K562 (cell line): ENCODE measurements around the gene KMT2D. TPM values are rescaled to one million over a fixed set of nuclear protein-coding genes. Genes with fewer than 3 reads are reported as not detected.

Experiments
- ATAC-seq: fragments of 200-7000 bp; cut with Tn5 transposase; 3 replicates; pipeline ENCODE4 v1.9.1; 2020; ENCODE audit warnings: moderate library complexity
- BruUV-seq: library from RNA; stranded (reverse); fragments of 400-500 nt; replicated peaks from 2 replicates; lab custom pipeline; 2021; lab: Mats Ljungman, UMichigan
- CTCF ChIA-PET: fragments of 300-600 bp; formaldehyde crosslinking; extraction: SDS; loops from one replicate; lab custom pipeline; 2021; ENCODE audit warnings: low intra/inter-chr PET ratio; lab: Yijun Ruan, JAX
- POLR2A ChIA-PET: fragments of 300-600, 350-650 bp; sonication (Branson Sonifier 250); formaldehyde crosslinking; extraction: SDS; loops from one replicate; lab custom pipeline; 2021; ENCODE audit warnings: antibody characterized with exemption, inconsistent platforms; lab: Yijun Ruan, JAX
- DNase-seq, 4 experiments: peaks; one replicate each; pipeline versions ENCODE4 v3.0.0 to v3.0.0-alpha.2; 2011 to 2018; ENCODE audit warnings: low spot score in 3 of 4, mixed read lengths in 3 of 4; ENCODE audit errors: extremely low read depth in 1 of 4
- FAIRE-seq: peaks from 2 replicates; lab custom pipeline; 2011; peaks lifted over from hg19 to GRCh38; lab: Jason Lieb, UNC
- H2AFZ ChIP-seq: 2 replicates; pipeline ENCODE4 v1.6.0; 2011; ENCODE audit warnings: low read depth, low read length, control low read depth, inconsistent platforms
- H3K27ac ChIP-seq: fragments of 200-600 bp; 3 replicates; pipeline ENCODE4 v1.8.0; 2011; ENCODE audit warnings: low read depth, mild to moderate bottlenecking, control low read depth, inconsistent platforms, low read length, moderate library complexity, mixed read lengths; ENCODE audit errors: extremely low read depth
- H3K27me3 ChIP-seq, 2 experiments: fragments of 300-600 bp in 1 of 2; 2 replicates in 1 of 2; 3 replicates in 1 of 2; pipeline versions ENCODE4 v1.6.0 to v1.8.0; 2011; ENCODE audit warnings: inconsistent platforms in 2 of 2, low read length in 2 of 2, mild to moderate bottlenecking in 1 of 2, mixed read lengths in 1 of 2, moderate library complexity in 1 of 2; ENCODE audit not compliant: control insufficient read depth in 2 of 2, insufficient read depth in 2 of 2
- H3K36me3 ChIP-seq: fragments of 300-600 bp; 3 replicates; pipeline ENCODE4 v1.8.0; 2011; ENCODE audit warnings: mild to moderate bottlenecking, low read length, inconsistent platforms; ENCODE audit not compliant: control insufficient read depth, insufficient read depth
- H3K4me1 ChIP-seq, 2 experiments: fragments of 200-600 bp in 1 of 2; replicated peaks in 1 of 2; 2 replicates in 1 of 2; 3 replicates in 1 of 2; pipeline versions ENCODE4 v1.5.1 to v1.8.0; 2011; ENCODE audit warnings: inconsistent platforms in 2 of 2, low read length in 2 of 2, mild to moderate bottlenecking in 1 of 2, mixed read lengths in 1 of 2, moderate library complexity in 1 of 2; ENCODE audit not compliant: control insufficient read depth in 2 of 2, insufficient read depth in 2 of 2
- H3K4me2 ChIP-seq: 2 replicates; pipeline ENCODE4 v1.6.1; 2011; ENCODE audit warnings: low read length, control low read depth, inconsistent platforms, mixed read lengths; ENCODE audit not compliant: insufficient read depth
- H3K4me3 ChIP-seq: fragments of 200-600 bp; sonication (generic), shearing (Covaris generic); 2 replicates; pipeline ENCODE4 v1.5.1; 2016; ENCODE audit warnings: control low read depth, inconsistent platforms
- H3K79me2 ChIP-seq: fragments of 200-600 bp; 3 replicates; pipeline ENCODE4 v1.8.0; 2011; ENCODE audit warnings: low read length, inconsistent platforms; ENCODE audit not compliant: control insufficient read depth, insufficient read depth
- H3K9ac ChIP-seq, 2 experiments: 2 replicates each; pipeline versions ENCODE4 v1.6.0 to v1.6.1; 2011; ENCODE audit warnings: low read depth in 2 of 2, low read length in 2 of 2, control low read depth in 1 of 2, inconsistent platforms in 1 of 2, mild to moderate bottlenecking in 1 of 2, mixed read lengths in 1 of 2; ENCODE audit not compliant: insufficient read depth in 1 of 2
- H3K9me1 ChIP-seq: one replicate; pipeline ENCODE4 v1.6.0; 2011; ENCODE audit warnings: inconsistent platforms, mild to moderate bottlenecking, low read length, moderate library complexity; ENCODE audit not compliant: control insufficient read depth, insufficient read depth
- H3K9me3 ChIP-seq: replicated peaks from 2 replicates; pipeline ENCODE4 v1.5.1; 2011; ENCODE audit warnings: low read depth, low read length, inconsistent platforms; ENCODE audit not compliant: control insufficient read depth, insufficient read depth
- H4K20me1 ChIP-seq: replicated peaks from 2 replicates; pipeline ENCODE4 v1.6.1; 2011; ENCODE audit warnings: low read length, inconsistent platforms, mixed read lengths; ENCODE audit not compliant: control insufficient read depth, insufficient read depth
- CGGBP1 ChIP-seq: fragments of 250-450 bp; sonication (Bioruptor Pico); IDR thresholded peaks from 2 replicates; pipeline ENCODE4 v1.9.0; 2021; ENCODE audit warnings: mild to moderate bottlenecking
- HNRNPL ChIP-seq: fragments of 200-400 bp; formaldehyde crosslinking; IDR thresholded peaks from 2 replicates; pipeline ENCODE4 v1.6.1; 2017; ENCODE audit warnings: low read depth, mild to moderate bottlenecking, low read length
- KDM1A ChIP-seq, 2 experiments: fragments of 450-650 bp; IDR thresholded peaks; 2 replicates each; pipeline ENCODE4 v1.6.1; 2016; ENCODE audit warnings: mild to moderate bottlenecking in 2 of 2
- NCOA1 ChIP-seq: fragments of 450-650 bp; IDR thresholded peaks from 2 replicates; pipeline ENCODE4 v1.6.1; 2016; ENCODE audit warnings: low read depth
- NFIC ChIP-seq: fragments of 450-650 bp; IDR thresholded peaks from 2 replicates; pipeline ENCODE4 v1.6.1; 2017; ENCODE audit warnings: mild to moderate bottlenecking, inconsistent platforms
- RBFOX2 ChIP-seq: fragments of 200-400 bp; formaldehyde crosslinking; IDR thresholded peaks from 2 replicates; pipeline ENCODE4 v1.6.1; 2017; ENCODE audit warnings: low read depth, mild to moderate bottlenecking, low read length, moderate library complexity
- SREBF2 ChIP-seq: sonication (generic); formaldehyde crosslinking; IDR thresholded peaks from 2 replicates; pipeline ENCODE4 v1.4.0; 2020; ENCODE audit warnings: mild to moderate bottlenecking, missing genetic modification reagents
- in situ Hi-C: fragments of 300-500 bp; cut with MboI; formaldehyde crosslinking; loops from 4 replicates; pipeline ENCODE4 v1.15.0; 2018; ENCODE audit warnings: inconsistent platforms, mixed read lengths
- intact Hi-C: fragments of 100-400 bp; cut with micrococcal nuclease; formaldehyde crosslinking; loops from 2 replicates; pipeline ENCODE4 v1.14.2; 2022
- polyA plus RNA-seq, 8 experiments: library from polyadenylated mRNA; depleted of rRNA in 4 of 8; stranded (reverse) in 5 of 8; unstranded in 3 of 8; fragments of >200 nt; fragmentation: Nextera tagmentation in 2 of 8; fragmentation: Illumina TruSeq in 1 of 8; extraction: Ambion mirVana in 2 of 8; extraction: Trizol in 1 of 8; gene quantifications; 2 replicates each; pipeline versions ENCODE4 v1.2.1 to v1.2.3, GENCODE V29; 2011 to 2014; ENCODE audit warnings: inconsistent platforms in 1 of 8, missing spikeins in 1 of 8
- total RNA-seq, 7 experiments: library from RNA; depleted of rRNA in 6 of 7; stranded (reverse); fragments of >200 nt in 6 of 7; fragmentation: Illumina TruSeq in 2 of 7; extraction: Trizol in 2 of 7; gene quantifications; 2 replicates each; pipeline versions ENCODE4 v1.2.1 to v1.2.3, GENCODE V29; 2011 to 2021; ENCODE audit warnings: low replicate concordance in 1 of 7
- TF ChIP-seq, protein P1 (sequence below), 2 experiments: fragments of 250-450 bp in 1 of 2; fragments of 450-650 bp in 1 of 2; sonication (Bioruptor Pico) in 1 of 2; IDR thresholded peaks; 2 replicates each; pipeline versions ENCODE4 v1.6.1 to v1.8.0; 2016 to 2021; ENCODE audit warnings: mild to moderate bottlenecking in 2 of 2, moderate library complexity in 2 of 2, missing compliant biosample characterization in 1 of 2, missing genetic modification characterization in 1 of 2

KMT2D gene
- total and polyA plus RNA-seq, 9 of the 15 experiments (the other 6 are each of a cell fraction or from before 2014, with no cell fraction given): 0.22 to 93.7 (median 13.7) TPM

DNA sequence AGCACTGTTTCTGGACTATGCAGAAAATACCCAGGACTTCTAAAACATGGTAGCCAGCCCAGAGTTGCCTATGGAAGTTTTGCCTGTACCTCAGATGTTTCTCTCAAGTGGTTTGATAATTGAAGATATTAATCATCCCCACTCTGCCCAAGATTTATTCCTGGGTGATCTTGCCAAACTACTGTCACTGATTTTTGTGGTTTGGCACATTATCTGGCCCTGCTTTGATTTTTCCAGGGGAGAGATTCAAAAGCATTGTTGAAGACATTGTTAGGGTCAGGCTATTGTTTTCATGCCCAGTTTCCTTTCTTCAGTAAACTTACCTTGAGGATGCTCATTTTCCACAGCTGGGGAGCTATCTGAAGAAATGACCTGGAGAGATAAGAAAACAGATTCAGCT is 47.9 kb downstream of the KMT2D start:
- BruUV-seq: no TSS peak
- Histone ChIP-seq H3K79me2 (peaks cover 23% of the 10 kb centered on the region), H3K4me3 (no peak overlapping the region), H4K20me1 (0 out of 2 replicates have a peak, but pooled peaks cover 3% of the 10 kb centered on the region), H3K4me2 (no peak overlapping the region), H3K9me3 (no peaks in the 10 kb centered on the region), H3K36me3 (peaks cover 36% of the 10 kb centered on the region), H2AFZ (no peak overlapping the region), H3K4me1 (peaks cover 17 to 28% of the 10 kb centered on the region in 2 experiments; a peak in 4 of 5 replicates), H3K27me3 (no peaks in the 10 kb centered on the region), H3K9me1 (no peaks in the 10 kb centered on the region), H3K9ac (no peak overlapping the region), H3K27ac (no peak overlapping the region)
- FAIRE-seq (no peak), ATAC-seq (no peak), DNase-seq (no peak)
- CTCF ChIA-PET: no interaction called here
- intact Hi-C loops: no loop called here
- TF ChIP-seq, protein P1, sequence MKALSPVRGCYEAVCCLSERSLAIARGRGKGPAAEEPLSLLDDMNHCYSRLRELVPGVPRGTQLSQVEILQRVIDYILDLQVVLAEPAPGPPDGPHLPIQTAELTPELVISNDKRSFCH (CRISPR knock-in tag; IDR thresholded peaks at IDR 0.05): no peak
- TF ChIP-seq, protein P1 (tag; IDR thresholded peaks at IDR 0.05): no peak
- TF ChIP-seq NFIC: peak; percentile 16; the same call in 1 of the 2 replicates
- no peak for TF ChIP-seq CGGBP1
- TF ChIP-seq KDM1A (IDR thresholded peaks at IDR 0.05): peak; percentile 89 to 90
- TF ChIP-seq HNRNPL: no peak
- TF ChIP-seq SREBF2 (CRISPR knock-in tag): no peak
- TF ChIP-seq NCOA1: no peak
- no peak for TF ChIP-seq RBFOX2
- POLR2A ChIA-PET: interaction anchor here (0.7 to 4.1 kb wide), 2 partner anchors 12 to 366 kb away, joined by 3 to 17 read pairs; no protein-coding TSS in a partner anchor
- in situ Hi-C loops: no loop called here

Other genes starting within 250 kb of the KMT2D start
Only the 7 nearest of the 16 such genes appear.
- not detected in 2 replicates for gene WNT1, start 82.5 kb downstream of the KMT2D start, total RNA-seq (2014; rRNA removed)
- not detected in 2 replicates for gene WNT1, start 82.5 kb downstream of the KMT2D start, total RNA-seq (2014; rRNA removed; fragmentation: Illumina TruSeq; extraction: Trizol)
- not detected in 2 replicates for gene WNT1, start 82.5 kb downstream of the KMT2D start, total RNA-seq (2015; rRNA removed; fragmentation: Illumina TruSeq; extraction: Trizol)
- not detected in 2 replicates for gene WNT1, start 82.5 kb downstream of the KMT2D start, total RNA-seq (2021)
- not detected in 2 replicates for gene WNT1, start 82.5 kb downstream of the KMT2D start, polyA plus RNA-seq (2011; rRNA removed)
- gene WNT1, start 82.5 kb downstream of the KMT2D start, polyA plus RNA-seq (2014; fragmentation: Illumina TruSeq; extraction: Trizol): not detected in 2 replicates
- not detected for gene WNT1, start 82.5 kb downstream of the KMT2D start, polyA plus RNA-seq (2014; fragmentation: Nextera tagmentation; extraction: Ambion mirVana)
- 0.38 TPM in 1 of 2 replicates, not detected in the other for gene WNT1, start 82.5 kb downstream of the KMT2D start, polyA plus RNA-seq (2014; rRNA removed)
- 2.5 and 3.6 TPM in 2 replicates for gene DDN, start 61.4 kb downstream of the KMT2D start, total RNA-seq (2014; rRNA removed)
- 0.99 and 1.4 TPM in 2 replicates for gene DDN, start 61.4 kb downstream of the KMT2D start, total RNA-seq (2014; rRNA removed; fragmentation: Illumina TruSeq; extraction: Trizol)
- 2.3 and 2.5 TPM in 2 replicates for gene DDN, start 61.4 kb downstream of the KMT2D start, total RNA-seq (2015; rRNA removed; fragmentation: Illumina TruSeq; extraction: Trizol)
- 3.4 and 3.6 TPM in 2 replicates for gene DDN, start 61.4 kb downstream of the KMT2D start, total RNA-seq (2021)
- gene DDN, start 61.4 kb downstream of the KMT2D start, polyA plus RNA-seq (2011; rRNA removed): 0.31 and 0.42 TPM in 2 replicates
- 1.6 and 1.9 TPM in 2 replicates for gene DDN, start 61.4 kb downstream of the KMT2D start, polyA plus RNA-seq (2014; fragmentation: Illumina TruSeq; extraction: Trizol)
- gene DDN, start 61.4 kb downstream of the KMT2D start, polyA plus RNA-seq (2014; fragmentation: Nextera tagmentation; extraction: Ambion mirVana): under 1 TPM; 0.03 to 0.13 TPM
- gene DDN, start 61.4 kb downstream of the KMT2D start, polyA plus RNA-seq (2014; rRNA removed): 2.2 and 2.4 TPM in 2 replicates
- gene PRKAG1, start 42.0 kb downstream of the KMT2D start, total RNA-seq (2014; rRNA removed): 51.1 and 51.6 TPM in 2 replicates
- gene PRKAG1, start 42.0 kb downstream of the KMT2D start, total RNA-seq (2014; rRNA removed; fragmentation: Illumina TruSeq; extraction: Trizol): 79.1 and 86.8 TPM in 2 replicates
- 74.0 and 75.0 TPM in 2 replicates for gene PRKAG1, start 42.0 kb downstream of the KMT2D start, total RNA-seq (2015; rRNA removed; fragmentation: Illumina TruSeq; extraction: Trizol)
- 49.3 and 51.9 TPM in 2 replicates for gene PRKAG1, start 42.0 kb downstream of the KMT2D start, total RNA-seq (2021)
- 109 TPM in 2 replicates for gene PRKAG1, start 42.0 kb downstream of the KMT2D start, polyA plus RNA-seq (2011; rRNA removed)
- 95.8 and 108 TPM in 2 replicates for gene PRKAG1, start 42.0 kb downstream of the KMT2D start, polyA plus RNA-seq (2014; fragmentation: Illumina TruSeq; extraction: Trizol)
- 100 to 1,000 TPM in 1 of 2 experiments, 10 to 100 TPM in 1; 82.7 to 126 TPM for gene PRKAG1, start 42.0 kb downstream of the KMT2D start, polyA plus RNA-seq (2014; fragmentation: Nextera tagmentation; extraction: Ambion mirVana)
- 59.7 and 64.5 TPM in 2 replicates for gene PRKAG1, start 42.0 kb downstream of the KMT2D start, polyA plus RNA-seq (2014; rRNA removed)
- 6.8 and 7.2 TPM in 2 replicates for gene RHEBL1, start 9.2 kb upstream of the KMT2D start, total RNA-seq (2014; rRNA removed)
- gene RHEBL1, start 9.2 kb upstream of the KMT2D start, total RNA-seq (2014; rRNA removed; fragmentation: Illumina TruSeq; extraction: Trizol): 8.2 and 8.5 TPM in 2 replicates
- gene RHEBL1, start 9.2 kb upstream of the KMT2D start, total RNA-seq (2015; rRNA removed; fragmentation: Illumina TruSeq; extraction: Trizol): 4.0 and 4.3 TPM in 2 replicates
- gene RHEBL1, start 9.2 kb upstream of the KMT2D start, total RNA-seq (2021): 7.7 and 8.8 TPM in 2 replicates
- gene RHEBL1, start 9.2 kb upstream of the KMT2D start, polyA plus RNA-seq (2011; rRNA removed): 8.1 and 10.4 TPM in 2 replicates
- gene RHEBL1, start 9.2 kb upstream of the KMT2D start, polyA plus RNA-seq (2014; fragmentation: Illumina TruSeq; extraction: Trizol): 7.0 and 9.7 TPM in 2 replicates
- gene RHEBL1, start 9.2 kb upstream of the KMT2D start, polyA plus RNA-seq (2014; fragmentation: Nextera tagmentation; extraction: Ambion mirVana): 10 to 100 TPM; 27.4 to 36.1 TPM
- gene RHEBL1, start 9.2 kb upstream of the KMT2D start, polyA plus RNA-seq (2014; rRNA removed): 10.0 and 14.4 TPM in 2 replicates
- 1.7 and 2.6 TPM in 2 replicates for gene DHH, start 34.0 kb upstream of the KMT2D start, total RNA-seq (2014; rRNA removed)
- gene DHH, start 34.0 kb upstream of the KMT2D start, total RNA-seq (2014; rRNA removed; fragmentation: Illumina TruSeq; extraction: Trizol): 0.40 and 0.45 TPM in 2 replicates
- gene DHH, start 34.0 kb upstream of the KMT2D start, total RNA-seq (2015; rRNA removed; fragmentation: Illumina TruSeq; extraction: Trizol): 1.1 and 1.2 TPM in 2 replicates
- 2.2 and 2.3 TPM in 2 replicates for gene DHH, start 34.0 kb upstream of the KMT2D start, total RNA-seq (2021)
- gene DHH, start 34.0 kb upstream of the KMT2D start, polyA plus RNA-seq (2011; rRNA removed): 0.29 and 2.4 TPM in 2 replicates
- 0.54 and 0.60 TPM in 2 replicates for gene DHH, start 34.0 kb upstream of the KMT2D start, polyA plus RNA-seq (2014; fragmentation: Illumina TruSeq; extraction: Trizol)
- under 1 TPM; 0.07 to 0.11 TPM for gene DHH, start 34.0 kb upstream of the KMT2D start, polyA plus RNA-seq (2014; fragmentation: Nextera tagmentation; extraction: Ambion mirVana)
- 1.8 and 2.4 TPM in 2 replicates for gene DHH, start 34.0 kb upstream of the KMT2D start, polyA plus RNA-seq (2014; rRNA removed)
- 31.6 and 32.1 TPM in 2 replicates for gene LMBR1L, start 50.1 kb upstream of the KMT2D start, total RNA-seq (2014; rRNA removed)
- 25.7 and 26.3 TPM in 2 replicates for gene LMBR1L, start 50.1 kb upstream of the KMT2D start, total RNA-seq (2014; rRNA removed; fragmentation: Illumina TruSeq; extraction: Trizol)
- gene LMBR1L, start 50.1 kb upstream of the KMT2D start, total RNA-seq (2015; rRNA removed; fragmentation: Illumina TruSeq; extraction: Trizol): 26.9 and 27.8 TPM in 2 replicates
- 49.5 and 52.8 TPM in 2 replicates for gene LMBR1L, start 50.1 kb upstream of the KMT2D start, total RNA-seq (2021)
- 57.0 and 99.6 TPM in 2 replicates for gene LMBR1L, start 50.1 kb upstream of the KMT2D start, polyA plus RNA-seq (2011; rRNA removed)
- 45.4 and 54.3 TPM in 2 replicates for gene LMBR1L, start 50.1 kb upstream of the KMT2D start, polyA plus RNA-seq (2014; fragmentation: Illumina TruSeq; extraction: Trizol)
- gene LMBR1L, start 50.1 kb upstream of the KMT2D start, polyA plus RNA-seq (2014; fragmentation: Nextera tagmentation; extraction: Ambion mirVana): 1 to 10 TPM; 2.5 to 5.3 TPM
- 31.1 and 40.4 TPM in 2 replicates for gene LMBR1L, start 50.1 kb upstream of the KMT2D start, polyA plus RNA-seq (2014; rRNA removed)
- gene TUBA1B, start 70.6 kb upstream of the KMT2D start, total RNA-seq (2014; rRNA removed): 2,537 and 3,283 TPM in 2 replicates
- 1,855 and 2,189 TPM in 2 replicates for gene TUBA1B, start 70.6 kb upstream of the KMT2D start, total RNA-seq (2014; rRNA removed; fragmentation: Illumina TruSeq; extraction: Trizol)
- 2,518 and 2,541 TPM in 2 replicates for gene TUBA1B, start 70.6 kb upstream of the KMT2D start, total RNA-seq (2015; rRNA removed; fragmentation: Illumina TruSeq; extraction: Trizol)
- gene TUBA1B, start 70.6 kb upstream of the KMT2D start, total RNA-seq (2021): 2,355 and 2,486 TPM in 2 replicates
- gene TUBA1B, start 70.6 kb upstream of the KMT2D start, polyA plus RNA-seq (2011; rRNA removed): 4,368 and 5,240 TPM in 2 replicates
- 4,050 and 4,598 TPM in 2 replicates for gene TUBA1B, start 70.6 kb upstream of the KMT2D start, polyA plus RNA-seq (2014; fragmentation: Illumina TruSeq; extraction: Trizol)
- gene TUBA1B, start 70.6 kb upstream of the KMT2D start, polyA plus RNA-seq (2014; fragmentation: Nextera tagmentation; extraction: Ambion mirVana): 1,000 to 10,000 TPM; 2,987 to 4,624 TPM
- 2,628 and 3,157 TPM in 2 replicates for gene TUBA1B, start 70.6 kb upstream of the KMT2D start, polyA plus RNA-seq (2014; rRNA removed)